PC-9 (cell line): ENCODE results near the gene COX14. TPM values are rescaled to one million over a fixed set of nuclear protein-coding genes. Genes with fewer than 3 reads are reported as not detected.

Experiments used
- BruUV-seq: library from RNA; stranded (reverse); fragments of 400-500 nt; replicated peaks from 2 replicates; lab custom pipeline; 2021; lab: Mats Ljungman, UMichigan
- CTCF ChIA-PET: fragments of 300-600 bp; sonication (Branson Sonifier 250); formaldehyde crosslinking; loops from one replicate; lab custom pipeline; 2022; ENCODE audit warnings: antibody characterized with exemption; lab: Charles Lee
- POLR2A ChIA-PET: fragments of 300-600 bp; sonication (Branson Sonifier 250); formaldehyde crosslinking; loops from one replicate; lab custom pipeline; 2022; ENCODE audit warnings: antibody characterized with exemption; ENCODE audit not compliant: unreplicated experiment; lab: Charles Lee
- DNase-seq, 2 experiments: peaks; one replicate each; pipeline versions ENCODE4 v3.0.0 to v3.0.0-alpha.2; 2015 to 2022; ENCODE audit warnings: mixed read lengths in 1 of 2
- H2AFZ ChIP-seq: fragments of 200-600 bp; sonication (generic); 2 replicates; pipeline ENCODE4 v1.8.1; 2017; ENCODE audit warnings: antibody characterized with exemption
- H3F3A ChIP-seq: fragments of 200-600 bp; sonication (generic); 2 replicates; pipeline ENCODE4 v1.8.1; 2017; ENCODE audit warnings: antibody characterized with exemption, mild to moderate bottlenecking, low read depth; ENCODE audit not compliant: insufficient read depth
- H3K27ac ChIP-seq: fragments of 200-600 bp; sonication (generic); 2 replicates; pipeline ENCODE4 v1.6.1; 2016; ENCODE audit warnings: mixed run types
- H3K27me3 ChIP-seq: fragments of 200-600 bp; sonication (generic); 2 replicates; pipeline ENCODE4 v1.6.1; 2016; ENCODE audit warnings: low read depth, mixed run types; ENCODE audit not compliant: insufficient read depth
- H3K36me3 ChIP-seq: fragments of 200-600 bp; sonication (generic); 2 replicates; pipeline ENCODE4 v1.6.1; 2016; ENCODE audit warnings: low read depth, mixed run types
- H3K4me1 ChIP-seq: fragments of 200-600 bp; sonication (generic); replicated peaks from 2 replicates; pipeline ENCODE4 v1.6.1; 2016; ENCODE audit warnings: mixed run types; ENCODE audit not compliant: insufficient read depth
- H3K4me2 ChIP-seq: fragments of 200-600 bp; sonication (generic); 2 replicates; pipeline ENCODE4 v1.6.1; 2017; ENCODE audit warnings: mixed run types
- H3K4me3 ChIP-seq: fragments of 200-600 bp; sonication (generic); 2 replicates; pipeline ENCODE4 v1.6.1; 2016; ENCODE audit warnings: mixed run types
- H3K79me2 ChIP-seq: fragments of 200-600 bp; sonication (generic); 2 replicates; pipeline ENCODE4 v1.6.1; 2017; ENCODE audit warnings: low read depth, mixed run types
- H3K9me2 ChIP-seq: fragments of 200-600 bp; sonication (generic); 2 replicates; pipeline ENCODE4 v1.8.1; 2017; ENCODE audit warnings: mild to moderate bottlenecking; ENCODE audit not compliant: insufficient read depth
- H3K9me3 ChIP-seq: fragments of 200-600 bp; sonication (generic); 2 replicates; pipeline ENCODE4 v1.8.1; 2016; ENCODE audit warnings: low read depth; ENCODE audit not compliant: insufficient read depth
- H4K20me1 ChIP-seq: fragments of 200-600 bp; sonication (generic); 2 replicates; pipeline ENCODE4 v1.8.1; 2017; ENCODE audit not compliant: insufficient read depth
- EZH2 ChIP-seq: fragments of 200-600 bp; sonication (generic); IDR thresholded peaks from 2 replicates; pipeline ENCODE4 v1.8.0; 2017; ENCODE audit warnings: antibody characterized with exemption, low read depth
- intact Hi-C: fragments of 100-400 bp; cut with micrococcal nuclease; formaldehyde crosslinking; loops from one replicate; pipeline ENCODE4 v1.10.0; 2022; ENCODE audit not compliant: unreplicated experiment
- total RNA-seq: library from RNA; stranded (reverse); gene quantifications from 2 replicates; pipeline ENCODE4 v1.2.3, GENCODE V29; 2021
- TF ChIP-seq, protein P1 (sequence below): fragments of 200-600 bp; sonication (generic); conservative IDR thresholded peaks from 2 replicates; pipeline ENCODE4 v1.6.1; 2017; ENCODE audit warnings: mixed run types, antibody characterized with exemption, mild to moderate bottlenecking, moderate library complexity

COX14 gene
- total RNA-seq, 1 experiment from 2014 or later = 53.9 TPM

- Histone ChIP-seq H3K9me3 (no peaks in the 10 kb centered on the region), H4K20me1 (no peaks in the 10 kb centered on the region), H3K4me3 (no peak overlapping the region), H3K4me2 (no peak overlapping the region), H3K27me3 (no peaks in the 10 kb centered on the region), H3K27ac (no peak overlapping the region), H3F3A (peaks cover 5% of the 10 kb centered on the region; the same call in 1 of the 2 replicates), H3K9me2 (no peaks in the 10 kb centered on the region), H3K79me2 (peaks cover 5% of the 10 kb centered on the region; the same call in 1 of the 2 replicates), H3K4me1 (no peaks in the 10 kb centered on the region), H2AFZ (no peak overlapping the region), H3K36me3 (no peaks in the 10 kb centered on the region)
- ChIA-PET CTCF (interaction anchor here (0.6 to 0.7 kb wide), 2 partner anchors 15 to 159 kb away, joined by 3 to 5 read pairs; no protein-coding TSS in a partner anchor), POLR2A (interaction anchor here (0.6 kb wide), 2 partner anchors 10 to 67 kb away, joined by 3 to 20 read pairs; no protein-coding TSS in a partner anchor)
- BruUV-seq = no TSS peak
- intact Hi-C loops = no loop called here
- TF ChIP-seq, protein P1, sequence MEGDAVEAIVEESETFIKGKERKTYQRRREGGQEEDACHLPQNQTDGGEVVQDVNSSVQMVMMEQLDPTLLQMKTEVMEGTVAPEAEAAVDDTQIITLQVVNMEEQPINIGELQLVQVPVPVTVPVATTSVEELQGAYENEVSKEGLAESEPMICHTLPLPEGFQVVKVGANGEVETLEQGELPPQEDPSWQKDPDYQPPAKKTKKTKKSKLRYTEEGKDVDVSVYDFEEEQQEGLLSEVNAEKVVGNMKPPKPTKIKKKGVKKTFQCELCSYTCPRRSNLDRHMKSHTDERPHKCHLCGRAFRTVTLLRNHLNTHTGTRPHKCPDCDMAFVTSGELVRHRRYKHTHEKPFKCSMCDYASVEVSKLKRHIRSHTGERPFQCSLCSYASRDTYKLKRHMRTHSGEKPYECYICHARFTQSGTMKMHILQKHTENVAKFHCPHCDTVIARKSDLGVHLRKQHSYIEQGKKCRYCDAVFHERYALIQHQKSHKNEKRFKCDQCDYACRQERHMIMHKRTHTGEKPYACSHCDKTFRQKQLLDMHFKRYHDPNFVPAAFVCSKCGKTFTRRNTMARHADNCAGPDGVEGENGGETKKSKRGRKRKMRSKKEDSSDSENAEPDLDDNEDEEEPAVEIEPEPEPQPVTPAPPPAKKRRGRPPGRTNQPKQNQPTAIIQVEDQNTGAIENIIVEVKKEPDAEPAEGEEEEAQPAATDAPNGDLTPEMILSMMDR = no peak
- TF ChIP-seq EZH2 = no peak
- no peak for DNase-seq
Observed at GRCh38 chr12:50156641-50157040, 44.6 kb downstream of the COX14 start.

GRCh38 chr12:50157259-50157658, 45.2 kb downstream of the COX14 start:
- H3K27ac ChIP-seq = no peak overlapping the region
- intact Hi-C loops = no loop called here
- BruUV-seq = no TSS peak
- no peaks in the 10 kb centered on the region for H3K9me3 ChIP-seq
- H4K20me1 ChIP-seq = no peaks in the 10 kb centered on the region
- ChIA-PET CTCF (interaction anchor here (0.9 kb wide), 1 partner anchor 19 kb away, joined by 3 read pairs; no protein-coding TSS in a partner anchor), POLR2A (interaction anchor here (0.6 kb wide), 1 partner anchor 310 kb away, joined by 5 read pairs; no protein-coding TSS in a partner anchor)
- H3K4me3 ChIP-seq = no peak overlapping the region
- H3K27me3 ChIP-seq = no peaks in the 10 kb centered on the region
- peaks cover 7% of the 10 kb centered on the region; the same call in 1 of the 2 replicates for H3K79me2 ChIP-seq
- no peaks in the 10 kb centered on the region for H3K36me3 ChIP-seq
- peaks cover 5% of the 10 kb centered on the region; the same call in 1 of the 2 replicates for H3F3A ChIP-seq
- TF ChIP-seq EZH2 = no peak
- TF ChIP-seq, protein P1 = no peak
- H3K4me2 ChIP-seq = no peak overlapping the region
- no peak for DNase-seq
- no peaks in the 10 kb centered on the region for H3K4me1 ChIP-seq
- H2AFZ ChIP-seq = no peak overlapping the region
- no peaks in the 10 kb centered on the region for H3K9me2 ChIP-seq

DNA sequence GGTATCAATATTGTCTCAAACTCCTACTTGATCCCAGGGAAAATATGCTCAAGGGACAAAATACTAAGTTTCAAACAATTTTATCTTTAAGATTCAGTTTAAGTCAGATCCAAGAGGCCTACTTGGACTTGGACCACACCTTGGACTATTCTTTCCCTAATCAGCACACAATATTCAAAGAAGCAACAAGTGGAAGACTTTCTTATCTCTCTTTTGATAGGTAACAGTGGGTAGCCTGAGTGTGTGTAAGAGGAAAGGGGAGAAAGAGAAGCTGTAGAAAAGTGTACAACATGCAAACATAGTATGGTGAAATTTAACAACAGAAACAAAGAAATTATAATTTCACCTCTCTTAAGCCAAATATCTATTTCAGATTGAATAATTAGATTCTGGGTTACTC, 48.6 kb downstream of the COX14 start:
- no peak for TF ChIP-seq EZH2
- TF ChIP-seq, protein P1 = no peak
- Histone ChIP-seq H3K4me1 (0 out of 2 replicates have a peak, but pooled peaks cover 2% of the 10 kb centered on the region), H3K27me3 (no peaks in the 10 kb centered on the region), H3K36me3 (peaks cover 3% of the 10 kb centered on the region; the same call in 1 of the 2 replicates), H4K20me1 (no peaks in the 10 kb centered on the region), H3K9me3 (no peaks in the 10 kb centered on the region), H3F3A (peaks cover 5% of the 10 kb centered on the region; the same call in 1 of the 2 replicates), H3K4me2 (no peak overlapping the region), H2AFZ (no peak overlapping the region), H3K27ac (no peak overlapping the region), H3K9me2 (no peaks in the 10 kb centered on the region), H3K4me3 (no peak overlapping the region), H3K79me2 (peaks cover 18% of the 10 kb centered on the region)
- intact Hi-C loops = loop anchor here (10.0 kb wide), 1 partner anchor 196 kb away; the partner anchor contains the start of gene AQP5
- BruUV-seq = no TSS peak
- ChIA-PET CTCF (no interaction called here), POLR2A (interaction anchor here (0.6 to 0.7 kb wide), 2 partner anchors 46 to 1753 kb away, joined by 8 to 17 read pairs; no protein-coding TSS in a partner anchor)
- DNase-seq = no peak
